ENCODE data around the gene UPK2. TPM values are rescaled to one million over a fixed set of nuclear protein-coding genes. Genes with fewer than 3 reads are reported as not detected.
A peak's percentile ranks its signal among the peaks of the same experiment; 100 is the strongest.
"Not testable (repeated sequence)": the region's sequence is repeated elsewhere in the genome, so short reads cannot be mapped to it uniquely, and the experiment has no call there.

Gene UPK2
- total RNA-seq, 1 donor from 2014 or later: not detected

- no peak for DNase-seq
Observed at GRCh38 chr11:118988280-118988679, 32.2 kb downstream of the UPK2 start.

- DNase-seq: not testable (repeated sequence)
Observed at GRCh38 chr11:118991486-118992038, 35.5 kb downstream of the UPK2 start.

- DNase-seq: no peak
Observed at GRCh38 chr11:118996926-118997626, 41.0 kb downstream of the UPK2 start.

- DNase-seq: peak; percentile 65
Observed at GRCh38 chr11:118997627-118998387, 41.7 kb downstream of the UPK2 start, which contains the start of gene CENATAC. TSS of gene CENATAC (plus strand) at chr11:118998138. CDS start at chr11:118998198, 60 bp downstream.

- DNase-seq: no peak
Observed at GRCh38 chr11:118998388-118998717, 42.3 kb downstream of the UPK2 start.

- DNase-seq: no peak
Observed at GRCh38 chr11:118998822-118999221, 42.7 kb downstream of the UPK2 start.

- no peak for DNase-seq
Observed at GRCh38 chr11:119000906-119001305, 44.8 kb downstream of the UPK2 start.

GRCh38 chr11:119006656-119007055 is 50.6 kb downstream of the UPK2 start:
- no peak for DNase-seq

Small RNA genes within 50 kb of the gene (small RNA-seq; reads per million reads assigned to genes)
- not detected for gene AP003392.2 (ENCODE audit: low replicate concordance)
- not detected for gene MIR4492 (ENCODE audit: low replicate concordance)
- gene RF00017 (ENCODE audit: low replicate concordance): not detected
- not detected for gene RF00019 (ENCODE audit: low replicate concordance)
- gene RN7SL688P (ENCODE audit: low replicate concordance): not detected

Other genes with a start within 250 kb of the UPK2 start
- 137 TPM for gene DDX6, start 165.1 kb upstream of the UPK2 start, total RNA-seq
- not detected for gene CXCR5, start 72.4 kb upstream of the UPK2 start, total RNA-seq
- gene BCL9L, start 30.4 kb upstream of the UPK2 start, total RNA-seq: 20.9 TPM
- gene FOXR1, start 15.5 kb downstream of the UPK2 start, total RNA-seq: not detected
- 25.2 TPM for gene CENATAC, start 41.8 kb downstream of the UPK2 start, total RNA-seq
- 818 TPM for gene RPS25, start 62.0 kb downstream of the UPK2 start, total RNA-seq
- gene TRAPPC4, start 62.5 kb downstream of the UPK2 start, total RNA-seq: 34.2 TPM
- 5.5 TPM for gene SLC37A4, start 74.6 kb downstream of the UPK2 start, total RNA-seq
- gene HYOU1, start 100.9 kb downstream of the UPK2 start, total RNA-seq: 31.6 TPM
- gene VPS11, start 111.5 kb downstream of the UPK2 start, total RNA-seq: 25.4 TPM
- 10.5 TPM for gene HMBS, start 128.6 kb downstream of the UPK2 start, total RNA-seq
- gene DPAGT1, start 145.6 kb downstream of the UPK2 start, total RNA-seq: 10.4 TPM
- gene C2CD2L, start 151.0 kb downstream of the UPK2 start, total RNA-seq: 4.5 TPM
- gene HINFP, start 165.3 kb downstream of the UPK2 start, total RNA-seq: 14.3 TPM
- 1.1 TPM for gene ABCG4, start 192.8 kb downstream of the UPK2 start, total RNA-seq
- 19.1 TPM for gene NLRX1, start 212.4 kb downstream of the UPK2 start, total RNA-seq
- gene NHERF4, start 229.2 kb downstream of the UPK2 start, total RNA-seq: 0.59 TPM

All from skin of body (tissue), 3 donors.